H1 (cell line): ENCODE data around the gene SRSF8. TPM values are rescaled to one million over a fixed set of nuclear protein-coding genes. Genes with fewer than 3 reads are reported as not detected.

Experiments
- CHD7 ChIP-seq: fragments of 300-600 bp; sonication (generic); IDR thresholded peaks from 2 replicates; pipeline ENCODE4 v1.7.1; 2012; ENCODE audit warnings: low read length, moderate library complexity, mild to moderate bottlenecking, inconsistent platforms; ENCODE audit not compliant: insufficient replicate concordance
- POLR2AphosphoS5 ChIP-seq: IDR thresholded peaks from 2 replicates; pipeline ENCODE4 v1.6.1; 2011; ENCODE audit warnings: low read depth, low read length
- RAD21 ChIP-seq, 2 experiments: IDR thresholded peaks in 1 of 2; conservative IDR thresholded peaks in 1 of 2; 2 replicates each; pipeline ENCODE4 v1.6.1; 2011; ENCODE audit warnings: low read depth in 2 of 2, low read length in 2 of 2, improper control_type of control experiment in 1 of 2, inconsistent platforms in 1 of 2, mild to moderate bottlenecking in 1 of 2, moderate library complexity in 1 of 2
- polyA plus RNA-seq, 7 experiments: library from polyadenylated mRNA; depleted of rRNA in 3 of 7; stranded (reverse) in 5 of 7; unstranded in 2 of 7; fragments of >200 nt in 5 of 7; fragments of 200-250 nt in 2 of 7; gene quantifications; 1 replicate in 5 of 7; 2 replicates in 1 of 7; 4 replicates in 1 of 7; pipeline versions ENCODE4 v1.2.1 to v1.2.3, GENCODE V29; 2011 to 2013; ENCODE audit warnings: missing spikeins in 2 of 7, mixed read lengths in 2 of 7
- total RNA-seq: library from RNA; stranded (reverse); fragmentation: NEBNext Ultra II Directional; extraction: Animal tissue kit (Norgen Biotek cat#: 25700); gene quantifications from 2 replicates; pipeline ENCODE4 v1.2.1, GENCODE V29; 2021

SRSF8 gene
- total and polyA plus RNA-seq, 2 of the 8 experiments (the other 6 are each of a cell fraction or from before 2014, with no cell fraction given) = 13.2 to 18.5 TPM

DNA sequence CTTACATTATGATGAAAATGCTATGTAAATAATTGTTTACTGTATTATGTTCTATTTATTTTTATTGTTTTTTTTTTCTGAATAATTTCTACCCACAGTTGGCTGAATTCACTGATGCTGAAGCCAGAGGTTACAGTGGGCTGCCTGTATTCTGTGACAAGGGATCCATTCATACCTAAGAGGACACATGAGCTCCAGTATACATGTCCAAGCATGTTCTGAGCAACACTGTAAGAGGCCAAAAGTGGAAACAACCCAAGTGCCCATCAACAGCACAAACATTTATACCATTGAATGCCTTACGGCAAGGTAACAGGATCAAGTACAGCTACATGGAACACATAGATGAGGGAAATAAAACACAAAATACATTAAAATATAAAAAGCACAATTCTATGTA, 1.4 kb upstream of the SRSF8 start (continued):
- TF ChIP-seq CHD7 (no peak), RAD21 (IDR thresholded peaks at IDR 0.05 in 1 of 2, conservative IDR thresholded peaks at IDR 0.05 in 1 of 2; ENCODE audit: low read depth in 2 of 2, low read length in 2 of 2) (no peak), POLR2AphosphoS5 (no peak)
